SJCRH30 (cell line): ENCODE results near the gene CHPF. TPM values are rescaled to one million over a fixed set of nuclear protein-coding genes. Genes with fewer than 3 reads are reported as not detected.
A peak's percentile ranks its signal among the peaks of the same experiment; 100 is the strongest.

ENCODE experiments used
- DNase-seq, 2 experiments: peaks; one replicate each; pipeline ENCODE4 v3.0.0-alpha.2; 2015 to 2020
- H3K27ac ChIP-seq: fragments of 250-450 bp; sonication (Bioruptor Pico); 2 replicates; pipeline ENCODE4 v1.5.1; 2020; ENCODE audit warnings: mild to moderate bottlenecking, moderate library complexity
- H3K27me3 ChIP-seq: fragments of 250-450 bp; sonication (Bioruptor Pico); 2 replicates; pipeline ENCODE4 v1.5.1; 2020; ENCODE audit warnings: mild to moderate bottlenecking, moderate library complexity
- H3K36me3 ChIP-seq: fragments of 250-450 bp; sonication (Bioruptor Pico); 2 replicates; pipeline ENCODE4 v1.5.1; 2020; ENCODE audit warnings: mild to moderate bottlenecking, moderate library complexity
- H3K4me1 ChIP-seq: fragments of 250-450 bp; sonication (Bioruptor Pico); 2 replicates; pipeline ENCODE4 v1.5.1; 2020; ENCODE audit warnings: mild to moderate bottlenecking, moderate library complexity
- H3K4me3 ChIP-seq: fragments of 250-450 bp; sonication (Bioruptor Pico); 2 replicates; pipeline ENCODE4 v1.5.1; 2020; ENCODE audit warnings: mild to moderate bottlenecking, moderate library complexity
- H3K9me3 ChIP-seq: fragments of 250-450 bp; sonication (Bioruptor Pico); replicated peaks from 2 replicates; pipeline ENCODE4 v1.5.1; 2020; ENCODE audit warnings: mild to moderate bottlenecking, moderate library complexity
- total RNA-seq: library from RNA; depleted of rRNA; stranded (reverse); fragments of >200 nt; shearing (Covaris generic); gene quantifications from 2 replicates; pipeline ENCODE4 v1.2.3, GENCODE V29; 2014

CHPF gene
- total RNA-seq, 1 experiment from 2014 or later = 41.8 TPM

- peaks cover 53% of the 10 kb centered on the region for H3K4me1 ChIP-seq
- peak overlapping the region; percentile 44 for H3K27ac ChIP-seq
- peak overlapping the region; percentile 47 for H3K4me3 ChIP-seq
These were observed 33.0 kb downstream of the CHPF start for GRCh38 chr2:219510512-219511135.

GRCh38 chr2:219509780-219510511, 33.7 kb downstream of the CHPF start:
- no peaks in the 10 kb centered on the region for H3K9me3 ChIP-seq
- H3K4me3 ChIP-seq = peak overlapping the region; percentile 47
- no peaks in the 10 kb centered on the region for H3K36me3 ChIP-seq
- peak; percentile 82 to 85 for DNase-seq
- peak overlapping the region; percentile 44 for H3K27ac ChIP-seq
- H3K4me1 ChIP-seq = peaks cover 53% of the 10 kb centered on the region
- no peaks in the 10 kb centered on the region; the same call in 1 of the 2 replicates for H3K27me3 ChIP-seq

More at GRCh38 chr2:219510512-219511135, 33.0 kb downstream of the CHPF start:
- Histone ChIP-seq H3K27me3 (no peaks in the 10 kb centered on the region; the same call in 1 of the 2 replicates), H3K9me3 (no peaks in the 10 kb centered on the region), H3K36me3 (no peaks in the 10 kb centered on the region)
- DNase-seq = no peak

GRCh38 chr2:219508971-219509779, 34.4 kb downstream of the CHPF start:
- no peaks in the 10 kb centered on the region for H3K27me3 ChIP-seq
- no peaks in the 10 kb centered on the region; the same call in 1 of the 2 replicates for H3K36me3 ChIP-seq
- DNase-seq = peak in 1 of 2 experiments; percentile 35
- H3K9me3 ChIP-seq = no peaks in the 10 kb centered on the region
- no peak overlapping the region; the same call in 1 of the 2 replicates for H3K27ac ChIP-seq
- H3K4me1 ChIP-seq = peaks cover 53% of the 10 kb centered on the region
- peak overlapping the region; percentile 47 for H3K4me3 ChIP-seq

GRCh38 chr2:219508444-219508734, 35.2 kb downstream of the CHPF start:
- Histone ChIP-seq H3K27ac (no peak overlapping the region), H3K27me3 (no peaks in the 10 kb centered on the region)

GRCh38 chr2:219507581-219508443, 35.8 kb downstream of the CHPF start:
- Histone ChIP-seq H3K27ac (no peak overlapping the region), H3K27me3 (no peaks in the 10 kb centered on the region), H3K9me3 (no peaks in the 10 kb centered on the region), H3K4me3 (no peak overlapping the region), H3K4me1 (peaks cover 41% of the 10 kb centered on the region), H3K36me3 (no peaks in the 10 kb centered on the region; the same call in 1 of the 2 replicates)
- DNase-seq = no peak

More at GRCh38 chr2:219508444-219508734, 35.2 kb downstream of the CHPF start:
- DNase-seq = no peak
- Histone ChIP-seq H3K9me3 (no peaks in the 10 kb centered on the region), H3K36me3 (no peaks in the 10 kb centered on the region; the same call in 1 of the 2 replicates), H3K4me1 (peaks cover 47% of the 10 kb centered on the region), H3K4me3 (no peak overlapping the region)

GRCh38 chr2:219506802-219507526, 36.6 kb downstream of the CHPF start:
- peaks cover 33% of the 10 kb centered on the region for H3K4me1 ChIP-seq

GRCh38 chr2:219506153-219506801, 37.3 kb downstream of the CHPF start:
- no peaks in the 10 kb centered on the region; the same call in 1 of the 2 replicates for H3K36me3 ChIP-seq
- no peaks in the 10 kb centered on the region for H3K27me3 ChIP-seq
- no peak for DNase-seq
- no peaks in the 10 kb centered on the region for H3K9me3 ChIP-seq
- peaks cover 28% of the 10 kb centered on the region for H3K4me1 ChIP-seq
- H3K27ac ChIP-seq = no peak overlapping the region
- H3K4me3 ChIP-seq = no peak overlapping the region

More at GRCh38 chr2:219506802-219507526, 36.6 kb downstream of the CHPF start:
- no peaks in the 10 kb centered on the region for H3K9me3 ChIP-seq
- H3K27ac ChIP-seq = no peak overlapping the region
- H3K4me3 ChIP-seq = no peak overlapping the region
- H3K36me3 ChIP-seq = no peaks in the 10 kb centered on the region; the same call in 1 of the 2 replicates
- no peak for DNase-seq
- no peaks in the 10 kb centered on the region for H3K27me3 ChIP-seq

- Histone ChIP-seq H3K27me3 (no peaks in the 10 kb centered on the region), H3K9me3 (no peaks in the 10 kb centered on the region), H3K36me3 (no peaks in the 10 kb centered on the region; the same call in 1 of the 2 replicates), H3K4me1 (peaks cover 21% of the 10 kb centered on the region), H3K27ac (no peak overlapping the region), H3K4me3 (no peak overlapping the region)
- no peak for DNase-seq
These were observed 38.0 kb downstream of the CHPF start for GRCh38 chr2:219505585-219505984.

GRCh38 chr2:219502618-219503017, 41.0 kb downstream of the CHPF start:
- H3K36me3 ChIP-seq = no peaks in the 10 kb centered on the region; the same call in 1 of the 2 replicates
- H3K4me1 ChIP-seq = peaks cover 11% of the 10 kb centered on the region; the same call in 1 of the 2 replicates
- H3K27ac ChIP-seq = no peak overlapping the region
- no peak overlapping the region for H3K4me3 ChIP-seq
- no peaks in the 10 kb centered on the region for H3K27me3 ChIP-seq
- H3K9me3 ChIP-seq = no peaks in the 10 kb centered on the region
- no peak for DNase-seq

GRCh38 chr2:219501849-219502248, 41.8 kb downstream of the CHPF start:
- Histone ChIP-seq H3K9me3 (no peaks in the 10 kb centered on the region), H3K36me3 (no peaks in the 10 kb centered on the region; the same call in 1 of the 2 replicates), H3K27me3 (no peaks in the 10 kb centered on the region), H3K4me3 (no peak overlapping the region), H3K4me1 (peaks cover 8% of the 10 kb centered on the region; the same call in 1 of the 2 replicates), H3K27ac (no peak overlapping the region)
- DNase-seq = no peak

- no peak overlapping the region for H3K27ac ChIP-seq
- no peak overlapping the region for H3K4me3 ChIP-seq
- H3K27me3 ChIP-seq = no peaks in the 10 kb centered on the region
- peaks cover 14% of the 10 kb centered on the region for H3K4me1 ChIP-seq
- H3K9me3 ChIP-seq = no peaks in the 10 kb centered on the region
- DNase-seq = peak; percentile 45 to 65
- H3K36me3 ChIP-seq = no peaks in the 10 kb centered on the region; the same call in 1 of the 2 replicates
These were observed 43.5 kb downstream of the CHPF start for GRCh38 chr2:219500135-219500534.

GRCh38 chr2:219499555-219499954, 44.1 kb downstream of the CHPF start:
- no peaks in the 10 kb centered on the region for H3K9me3 ChIP-seq
- peaks cover 14% of the 10 kb centered on the region for H3K4me1 ChIP-seq
- no peaks in the 10 kb centered on the region for H3K27me3 ChIP-seq
- no peak for DNase-seq
- H3K4me3 ChIP-seq = no peak overlapping the region; the same call in 1 of the 2 replicates
- H3K27ac ChIP-seq = no peak overlapping the region
- no peaks in the 10 kb centered on the region; the same call in 1 of the 2 replicates for H3K36me3 ChIP-seq

GRCh38 chr2:219499058-219499307, 44.6 kb downstream of the CHPF start:
- no peaks in the 10 kb centered on the region for H3K27me3 ChIP-seq
- DNase-seq = no peak
- H3K4me3 ChIP-seq = peak overlapping the region; percentile 60
- H3K9me3 ChIP-seq = no peaks in the 10 kb centered on the region
- H3K4me1 ChIP-seq = peaks cover 14% of the 10 kb centered on the region
- H3K27ac ChIP-seq = peak overlapping the region; percentile 35; the same call in 1 of the 2 replicates
- no peaks in the 10 kb centered on the region for H3K36me3 ChIP-seq
